ENCODE data around the gene TFRC.
"Not testable (repeated sequence)": the region's sequence is repeated elsewhere in the genome, so short reads cannot be mapped to it uniquely, and the experiment has no call there.

Gene TFRC

GRCh38 chr3:196007744-196008335, 74.0 kb downstream of the TFRC start:
- Mint-ChIP-seq H3K4me3 (no peak overlapping the region), H3K9me3 (peaks cover 12% of the 10 kb centered on the region), H3K27me3 (peaks cover 5% of the 10 kb centered on the region), H3K4me1 (no peaks in the 10 kb centered on the region), H3K36me3 (peaks cover 2% of the 10 kb centered on the region), H3K27ac (no peak overlapping the region)

- not testable (repeated sequence) for H3K36me3 Mint-ChIP-seq, H3K27ac Mint-ChIP-seq, H3K4me1 Mint-ChIP-seq, H3K9me3 Mint-ChIP-seq, H3K4me3 Mint-ChIP-seq, H3K27me3 Mint-ChIP-seq
Measured at GRCh38 chr3:196005338-196005737, 76.6 kb downstream of the TFRC start.

DNA sequence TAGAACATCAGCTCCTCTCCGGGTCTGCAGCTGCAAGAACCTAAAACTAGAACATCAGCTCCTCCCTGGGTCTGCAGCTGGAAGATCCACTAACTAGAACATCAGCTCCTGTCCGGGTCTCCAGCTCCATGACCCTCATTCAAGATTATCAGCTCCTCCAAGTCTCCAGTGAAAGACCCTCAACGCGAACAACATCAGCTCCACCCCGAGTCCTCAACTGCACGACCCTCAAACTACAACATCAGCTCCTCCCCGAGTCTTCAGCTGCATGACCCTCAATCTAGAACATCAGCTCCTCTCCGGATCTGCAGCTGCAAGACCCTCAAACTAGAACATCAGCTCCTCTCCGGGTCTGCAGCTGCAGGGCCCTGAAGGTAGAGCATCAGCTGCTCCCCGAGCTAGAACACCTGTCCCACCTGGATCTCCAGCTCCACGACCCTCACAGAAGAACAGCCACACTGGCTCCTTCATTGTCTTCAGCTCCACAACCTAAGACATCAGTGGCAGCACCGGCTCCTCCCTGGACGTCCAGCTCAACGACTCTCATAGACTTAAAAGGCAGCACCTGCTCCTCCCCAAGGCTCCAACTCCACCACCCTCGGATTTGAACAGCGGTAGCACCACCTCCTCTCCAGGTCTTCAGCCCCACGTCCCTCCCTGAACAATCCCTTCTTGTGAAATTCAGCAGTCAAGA, 77.4 kb downstream of the TFRC start:
- not testable (repeated sequence) for H3K36me3 Mint-ChIP-seq, H3K27me3 Mint-ChIP-seq, H3K4me1 Mint-ChIP-seq, H3K4me3 Mint-ChIP-seq, H3K27ac Mint-ChIP-seq, H3K9me3 Mint-ChIP-seq

DNA sequence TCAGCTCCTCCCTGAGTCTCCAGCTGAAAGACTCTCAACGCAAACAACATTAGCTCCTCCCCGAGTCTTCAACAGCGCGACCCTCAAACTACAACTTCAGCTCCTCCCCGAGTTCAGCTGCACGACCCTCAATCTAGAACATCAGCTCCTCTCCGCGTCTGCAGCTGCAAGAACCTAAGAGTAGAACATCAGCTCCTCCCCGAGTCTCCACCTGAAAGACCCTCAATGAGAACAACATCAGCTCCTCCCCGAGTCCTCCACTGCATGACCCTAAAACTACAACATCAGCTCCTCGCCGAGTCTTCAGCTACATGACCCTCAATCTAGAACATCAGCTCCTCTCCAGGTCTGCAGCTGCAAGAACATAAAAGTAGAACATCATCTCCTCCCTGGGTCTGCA, 78.3 kb downstream of the TFRC start:
- Mint-ChIP-seq H3K4me3 (no peak overlapping the region), H3K27me3 (peaks cover 8% of the 10 kb centered on the region), H3K4me1 (no peaks in the 10 kb centered on the region), H3K27ac (no peak overlapping the region), H3K36me3 (no peaks in the 10 kb centered on the region), H3K9me3 (no peaks in the 10 kb centered on the region)

- H3K27ac Mint-ChIP-seq, H3K9me3 Mint-ChIP-seq, H3K36me3 Mint-ChIP-seq, H3K4me1 Mint-ChIP-seq, H3K4me3 Mint-ChIP-seq, H3K27me3 Mint-ChIP-seq: not testable (repeated sequence)
Measured at GRCh38 chr3:196002721-196003120, 79.2 kb downstream of the TFRC start.

GRCh38 chr3:196001240-196001639, 80.7 kb downstream of the TFRC start:
- H3K4me3 Mint-ChIP-seq, H3K36me3 Mint-ChIP-seq, H3K4me1 Mint-ChIP-seq, H3K27ac Mint-ChIP-seq, H3K9me3 Mint-ChIP-seq: not testable (repeated sequence)
- H3K27me3 Mint-ChIP-seq, result peaks cover 10% of the 10 kb centered on the region

DNA sequence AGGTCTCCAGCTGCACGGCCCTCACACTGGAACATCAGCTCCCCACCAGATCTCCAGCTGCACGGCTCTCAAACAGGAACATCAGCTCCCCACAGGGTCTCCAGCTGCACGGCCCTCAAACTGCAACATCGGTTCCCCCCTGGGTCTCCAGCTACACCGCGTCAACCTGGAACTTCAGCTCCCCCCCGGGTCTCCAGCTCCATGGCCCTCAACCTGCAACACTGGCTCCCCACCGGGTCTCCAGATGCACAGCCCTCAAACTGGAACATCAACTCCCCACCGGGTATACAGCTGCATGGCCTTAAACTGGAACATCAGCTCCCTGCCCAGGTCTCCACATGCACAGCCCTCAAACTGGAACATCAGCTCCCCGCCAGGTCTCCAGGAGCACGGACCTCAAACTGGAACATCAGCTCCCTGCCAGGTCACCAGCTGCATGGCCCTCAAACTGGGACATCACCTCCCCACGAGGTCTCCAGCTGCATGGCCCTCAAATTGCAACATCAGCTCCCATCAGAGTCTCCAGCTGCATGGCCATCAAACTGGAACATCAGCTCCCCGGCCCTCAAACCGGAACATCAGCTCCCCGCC, 81.4 kb downstream of the TFRC start:
- not testable (repeated sequence) for H3K36me3 Mint-ChIP-seq, H3K9me3 Mint-ChIP-seq, H3K4me3 Mint-ChIP-seq, H3K27ac Mint-ChIP-seq, H3K4me1 Mint-ChIP-seq
- H3K27me3 Mint-ChIP-seq, result peaks cover 10% of the 10 kb centered on the region

- H3K9me3 Mint-ChIP-seq, result no peaks in the 10 kb centered on the region
- H3K27me3 Mint-ChIP-seq, result peaks cover 10% of the 10 kb centered on the region
- no peaks in the 10 kb centered on the region for H3K36me3 Mint-ChIP-seq
- H3K27ac Mint-ChIP-seq, result no peak overlapping the region
- no peaks in the 10 kb centered on the region for H3K4me1 Mint-ChIP-seq
- H3K4me3 Mint-ChIP-seq, result no peak overlapping the region
Measured at GRCh38 chr3:195999896-196000295, 82.0 kb downstream of the TFRC start.

Data from activated naive CD4-positive, alpha-beta T cell treated with anti-CD3 and anti-CD28 coated beads, Interleukin-2, amount 50 U/mL, for 24 hours (primary cell).